ENCODE results near the gene MTMR2.
A peak's percentile ranks its signal among the peaks of the same experiment; 100 is the strongest.

Gene MTMR2

GRCh38 chr11:95923728-95924413, at the start of gene MTMR2:
TSS of gene MTMR2 (minus strand) at chr11:95924107. CDS start at chr11:95923954, 153 bp downstream.
- Histone ChIP-seq H3K4me3 (ENCODE audit: low read length in 2 of 2) (peak within 1 kb of the TSS; percentile 67 to 87), H3K27ac (ENCODE audit: low read depth in 2 of 2, low read length in 2 of 2) (peak within 1 kb of the TSS; percentile 76 to 87), H3K4me1 (ENCODE audit: control insufficient read depth in 2 of 2, insufficient read depth in 2 of 2, low read length in 2 of 2) (peaks cover 4 to 6% of the 10 kb centered on the region in 2 donors), H3K36me3 (ENCODE audit: control insufficient read depth in 2 of 2, insufficient read depth in 2 of 2, low read length in 2 of 2) (no peaks in the 10 kb centered on the region), H3K9me3 (ENCODE audit: control insufficient read depth in 2 of 2, low read length in 2 of 2) (no peaks in the 10 kb centered on the region), H3K27me3 (ENCODE audit: control insufficient read depth in 2 of 2, insufficient read depth in 2 of 2, low read length in 2 of 2) (no peaks in the 10 kb centered on the region), H3K9ac (ENCODE audit: low read depth in 1 of 2, low read length in 2 of 2) (peak within 1 kb of the TSS; percentile 82 to 87)

GRCh38 chr11:95972060-95972459, 48.2 kb upstream of the MTMR2 start:
- Histone ChIP-seq H3K36me3 (ENCODE audit: control insufficient read depth in 2 of 2, insufficient read depth in 2 of 2, low read length in 2 of 2) (no peaks in the 10 kb centered on the region), H3K27ac (ENCODE audit: low read depth in 2 of 2, low read length in 2 of 2) (no peak overlapping the region), H3K4me3 (ENCODE audit: low read length in 2 of 2) (no peak overlapping the region), H3K9me3 (ENCODE audit: control insufficient read depth in 2 of 2, low read length in 2 of 2) (no peaks in the 10 kb centered on the region), H3K4me1 (ENCODE audit: control insufficient read depth in 2 of 2, insufficient read depth in 2 of 2, low read length in 2 of 2) (no peaks in the 10 kb centered on the region), H3K27me3 (ENCODE audit: control insufficient read depth in 2 of 2, insufficient read depth in 2 of 2, low read length in 2 of 2) (no peaks in the 10 kb centered on the region), H3K9ac (ENCODE audit: low read depth in 1 of 2, low read length in 2 of 2) (no peak overlapping the region)

- Histone ChIP-seq H3K9me3 (ENCODE audit: control insufficient read depth in 2 of 2, low read length in 2 of 2) (no peaks in the 10 kb centered on the region), H3K4me1 (ENCODE audit: control insufficient read depth in 2 of 2, insufficient read depth in 2 of 2, low read length in 2 of 2) (no peaks in the 10 kb centered on the region), H3K9ac (ENCODE audit: low read depth in 1 of 2, low read length in 2 of 2) (no peak overlapping the region), H3K27ac (ENCODE audit: low read depth in 2 of 2, low read length in 2 of 2) (no peak overlapping the region), H3K27me3 (ENCODE audit: control insufficient read depth in 2 of 2, insufficient read depth in 2 of 2, low read length in 2 of 2) (no peaks in the 10 kb centered on the region), H3K36me3 (ENCODE audit: control insufficient read depth in 2 of 2, insufficient read depth in 2 of 2, low read length in 2 of 2) (no peaks in the 10 kb centered on the region), H3K4me3 (ENCODE audit: low read length in 2 of 2) (no peak overlapping the region)
These were observed 44.7 kb upstream of the MTMR2 start for GRCh38 chr11:95968585-95968984.

GRCh38 chr11:95964281-95964680, 40.4 kb upstream of the MTMR2 start:
- Histone ChIP-seq H3K36me3 (ENCODE audit: control insufficient read depth in 2 of 2, insufficient read depth in 2 of 2, low read length in 2 of 2) (no peaks in the 10 kb centered on the region), H3K27me3 (ENCODE audit: control insufficient read depth in 2 of 2, insufficient read depth in 2 of 2, low read length in 2 of 2) (no peaks in the 10 kb centered on the region), H3K4me1 (ENCODE audit: control insufficient read depth in 2 of 2, insufficient read depth in 2 of 2, low read length in 2 of 2) (no peaks in the 10 kb centered on the region), H3K27ac (ENCODE audit: low read depth in 2 of 2, low read length in 2 of 2) (no peak overlapping the region), H3K9me3 (ENCODE audit: control insufficient read depth in 2 of 2, low read length in 2 of 2) (no peaks in the 10 kb centered on the region), H3K9ac (ENCODE audit: low read depth in 1 of 2, low read length in 2 of 2) (no peak overlapping the region), H3K4me3 (ENCODE audit: low read length in 2 of 2) (no peak overlapping the region)

GRCh38 chr11:95961758-95962157, 37.9 kb upstream of the MTMR2 start:
- H3K36me3 ChIP-seq (ENCODE audit: control insufficient read depth in 2 of 2, insufficient read depth in 2 of 2, low read length in 2 of 2), result no peaks in the 10 kb centered on the region
- H3K27me3 ChIP-seq (ENCODE audit: control insufficient read depth in 2 of 2, insufficient read depth in 2 of 2, low read length in 2 of 2), result no peaks in the 10 kb centered on the region
- no peak overlapping the region for H3K9ac ChIP-seq (ENCODE audit: low read depth in 1 of 2, low read length in 2 of 2)
- H3K27ac ChIP-seq (ENCODE audit: low read depth in 2 of 2, low read length in 2 of 2), result no peak overlapping the region
- no peaks in the 10 kb centered on the region for H3K9me3 ChIP-seq (ENCODE audit: control insufficient read depth in 2 of 2, low read length in 2 of 2)
- no peaks in the 10 kb centered on the region for H3K4me1 ChIP-seq (ENCODE audit: control insufficient read depth in 2 of 2, insufficient read depth in 2 of 2, low read length in 2 of 2)
- no peak overlapping the region for H3K4me3 ChIP-seq (ENCODE audit: low read length in 2 of 2)

- H3K27me3 ChIP-seq (ENCODE audit: control insufficient read depth in 2 of 2, insufficient read depth in 2 of 2, low read length in 2 of 2), result no peaks in the 10 kb centered on the region
- no peaks in the 10 kb centered on the region for H3K36me3 ChIP-seq (ENCODE audit: control insufficient read depth in 2 of 2, insufficient read depth in 2 of 2, low read length in 2 of 2)
- no peaks in the 10 kb centered on the region for H3K4me1 ChIP-seq (ENCODE audit: control insufficient read depth in 2 of 2, insufficient read depth in 2 of 2, low read length in 2 of 2)
- no peak overlapping the region for H3K4me3 ChIP-seq (ENCODE audit: low read length in 2 of 2)
- no peaks in the 10 kb centered on the region for H3K9me3 ChIP-seq (ENCODE audit: control insufficient read depth in 2 of 2, low read length in 2 of 2)
- H3K9ac ChIP-seq (ENCODE audit: low read depth in 1 of 2, low read length in 2 of 2), result no peak overlapping the region
- no peak overlapping the region for H3K27ac ChIP-seq (ENCODE audit: low read depth in 2 of 2, low read length in 2 of 2)
These were observed 27.0 kb upstream of the MTMR2 start for GRCh38 chr11:95950905-95951304.

GRCh38 chr11:95948637-95949036, 24.7 kb upstream of the MTMR2 start:
- Histone ChIP-seq H3K9ac (ENCODE audit: low read depth in 1 of 2, low read length in 2 of 2) (no peak overlapping the region), H3K4me3 (ENCODE audit: low read length in 2 of 2) (no peak overlapping the region), H3K9me3 (ENCODE audit: control insufficient read depth in 2 of 2, low read length in 2 of 2) (peaks cover 5 to 7% of the 10 kb centered on the region in 2 donors), H3K36me3 (ENCODE audit: control insufficient read depth in 2 of 2, insufficient read depth in 2 of 2, low read length in 2 of 2) (no peaks in the 10 kb centered on the region), H3K4me1 (ENCODE audit: control insufficient read depth in 2 of 2, insufficient read depth in 2 of 2, low read length in 2 of 2) (no peaks in the 10 kb centered on the region), H3K27ac (ENCODE audit: low read depth in 2 of 2, low read length in 2 of 2) (no peak overlapping the region), H3K27me3 (ENCODE audit: control insufficient read depth in 2 of 2, insufficient read depth in 2 of 2, low read length in 2 of 2) (no peaks in the 10 kb centered on the region)

GRCh38 chr11:95944623-95945022, 20.7 kb upstream of the MTMR2 start:
- Histone ChIP-seq H3K9ac (ENCODE audit: low read depth in 1 of 2, low read length in 2 of 2) (no peak overlapping the region), H3K4me1 (ENCODE audit: control insufficient read depth in 2 of 2, insufficient read depth in 2 of 2, low read length in 2 of 2) (no peaks in the 10 kb centered on the region), H3K36me3 (ENCODE audit: control insufficient read depth in 2 of 2, insufficient read depth in 2 of 2, low read length in 2 of 2) (no peaks in the 10 kb centered on the region), H3K27me3 (ENCODE audit: control insufficient read depth in 2 of 2, insufficient read depth in 2 of 2, low read length in 2 of 2) (no peaks in the 10 kb centered on the region), H3K4me3 (ENCODE audit: low read length in 2 of 2) (no peak overlapping the region), H3K9me3 (ENCODE audit: control insufficient read depth in 2 of 2, low read length in 2 of 2) (peaks cover 5 to 7% of the 10 kb centered on the region in 2 donors), H3K27ac (ENCODE audit: low read depth in 2 of 2, low read length in 2 of 2) (no peak overlapping the region)

- Histone ChIP-seq H3K36me3 (ENCODE audit: control insufficient read depth in 2 of 2, insufficient read depth in 2 of 2, low read length in 2 of 2) (no peaks in the 10 kb centered on the region), H3K27me3 (ENCODE audit: control insufficient read depth in 2 of 2, insufficient read depth in 2 of 2, low read length in 2 of 2) (no peaks in the 10 kb centered on the region), H3K9ac (ENCODE audit: low read depth in 1 of 2, low read length in 2 of 2) (no peak overlapping the region), H3K27ac (ENCODE audit: low read depth in 2 of 2, low read length in 2 of 2) (no peak overlapping the region), H3K4me1 (ENCODE audit: control insufficient read depth in 2 of 2, insufficient read depth in 2 of 2, low read length in 2 of 2) (no peaks in the 10 kb centered on the region), H3K4me3 (ENCODE audit: low read length in 2 of 2) (no peak overlapping the region), H3K9me3 (ENCODE audit: control insufficient read depth in 2 of 2, low read length in 2 of 2) (peaks cover 5 to 7% of the 10 kb centered on the region in 2 donors)
These were observed 19.6 kb upstream of the MTMR2 start for GRCh38 chr11:95943546-95943945.

- Histone ChIP-seq H3K4me3 (ENCODE audit: low read length in 2 of 2) (no peak overlapping the region), H3K9ac (ENCODE audit: low read depth in 1 of 2, low read length in 2 of 2) (no peak overlapping the region), H3K27me3 (ENCODE audit: control insufficient read depth in 2 of 2, insufficient read depth in 2 of 2, low read length in 2 of 2) (no peaks in the 10 kb centered on the region), H3K9me3 (ENCODE audit: control insufficient read depth in 2 of 2, low read length in 2 of 2) (peaks cover 0 to under 1% of the 10 kb centered on the region in 2 donors), H3K36me3 (ENCODE audit: control insufficient read depth in 2 of 2, insufficient read depth in 2 of 2, low read length in 2 of 2) (no peaks in the 10 kb centered on the region), H3K27ac (ENCODE audit: low read depth in 2 of 2, low read length in 2 of 2) (no peak overlapping the region), H3K4me1 (ENCODE audit: control insufficient read depth in 2 of 2, insufficient read depth in 2 of 2, low read length in 2 of 2) (no peaks in the 10 kb centered on the region)
These were observed 15.2 kb upstream of the MTMR2 start for GRCh38 chr11:95939091-95939490.

Measured in mucosa of rectum (tissue), 2 donors.